Activated B cell treated with CpG ODN at 0.5 μM for 24 hours (primary cell): Measurements from ENCODE around the gene GALNT17. TPM values are rescaled to one million over a fixed set of nuclear protein-coding genes. Genes with fewer than 3 reads are reported as not detected.
"Not testable (repeated sequence)": the region's sequence is repeated elsewhere in the genome, so short reads cannot be mapped to it uniquely, and the experiment has no call there.

Experiments
- ATAC-seq: fragments of 200-7000 bp; cut with Tn5 transposase; one replicate; pipeline ENCODE4 v1.10.0; 2021; ENCODE audit warnings: low read depth, mild to moderate bottlenecking, moderate library complexity
- CTCF ChIA-PET: fragments of 350-600 bp; sonication (Branson Sonifier 250); formaldehyde crosslinking; loops from one replicate; lab custom pipeline; 2021; ENCODE audit warnings: antibody characterized with exemption; lab: Charles Lee
- POLR2A ChIA-PET: fragments of 350-600 bp; sonication (Branson Sonifier 250); formaldehyde crosslinking; loops from one replicate; lab custom pipeline; 2021; ENCODE audit warnings: antibody characterized with exemption; lab: Charles Lee
- DNase-seq: peaks from one replicate; pipeline ENCODE4 v3.0.0; 2022
- H3K27ac Mint-ChIP-seq: one replicate; pipeline ENCODE4 v1.8.0; 2020; ENCODE audit warnings: mixed read lengths
- H3K27me3 Mint-ChIP-seq: one replicate; pipeline ENCODE4 v1.8.0; 2021; ENCODE audit warnings: mixed read lengths
- H3K36me3 Mint-ChIP-seq: one replicate; pipeline ENCODE4 v1.8.0; 2021; ENCODE audit warnings: low read depth, mixed read lengths
- H3K4me1 Mint-ChIP-seq: one replicate; pipeline ENCODE4 v1.8.0; 2021; ENCODE audit warnings: mixed read lengths
- H3K4me3 Mint-ChIP-seq: one replicate; pipeline ENCODE4 v1.8.0; 2020; ENCODE audit warnings: mild to moderate bottlenecking, mixed read lengths
- H3K9me3 Mint-ChIP-seq: one replicate; pipeline ENCODE4 v1.8.0; 2020; ENCODE audit warnings: mixed read lengths
- intact Hi-C: fragments of 100-400 bp; cut with micrococcal nuclease; formaldehyde crosslinking; loops from one replicate; pipeline ENCODE4 v1.15.1; 2024
- total RNA-seq: library from RNA; stranded (reverse); gene quantifications from 2 replicates; pipeline ENCODE4 v1.2.3, GENCODE V29; 2022
- TF ChIP-seq, protein P1 (sequence below): fragments of 200-600 bp; IDR thresholded peaks from one replicate; pipeline ENCODE4 v1.8.0; 2022; ENCODE audit warnings: antibody characterized with exemption, mild to moderate bottlenecking

Gene GALNT17
- total RNA-seq, 1 donor from 2014 or later: not detected

- Mint-ChIP-seq H3K27me3 (no peaks in the 10 kb centered on the region), H3K27ac (no peak overlapping the region), H3K36me3 (no peaks in the 10 kb centered on the region), H3K4me3 (no peak overlapping the region), H3K4me1 (no peaks in the 10 kb centered on the region), H3K9me3 (peaks cover 5% of the 10 kb centered on the region)
- ChIA-PET CTCF (no interaction called here), POLR2A (no interaction called here)
- TF ChIP-seq, protein P1, sequence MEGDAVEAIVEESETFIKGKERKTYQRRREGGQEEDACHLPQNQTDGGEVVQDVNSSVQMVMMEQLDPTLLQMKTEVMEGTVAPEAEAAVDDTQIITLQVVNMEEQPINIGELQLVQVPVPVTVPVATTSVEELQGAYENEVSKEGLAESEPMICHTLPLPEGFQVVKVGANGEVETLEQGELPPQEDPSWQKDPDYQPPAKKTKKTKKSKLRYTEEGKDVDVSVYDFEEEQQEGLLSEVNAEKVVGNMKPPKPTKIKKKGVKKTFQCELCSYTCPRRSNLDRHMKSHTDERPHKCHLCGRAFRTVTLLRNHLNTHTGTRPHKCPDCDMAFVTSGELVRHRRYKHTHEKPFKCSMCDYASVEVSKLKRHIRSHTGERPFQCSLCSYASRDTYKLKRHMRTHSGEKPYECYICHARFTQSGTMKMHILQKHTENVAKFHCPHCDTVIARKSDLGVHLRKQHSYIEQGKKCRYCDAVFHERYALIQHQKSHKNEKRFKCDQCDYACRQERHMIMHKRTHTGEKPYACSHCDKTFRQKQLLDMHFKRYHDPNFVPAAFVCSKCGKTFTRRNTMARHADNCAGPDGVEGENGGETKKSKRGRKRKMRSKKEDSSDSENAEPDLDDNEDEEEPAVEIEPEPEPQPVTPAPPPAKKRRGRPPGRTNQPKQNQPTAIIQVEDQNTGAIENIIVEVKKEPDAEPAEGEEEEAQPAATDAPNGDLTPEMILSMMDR: no peak
- intact Hi-C loops: no loop called here
- no peak for DNase-seq
- ATAC-seq: no peak
Observed at GRCh38 chr7:71633551-71634008, 501.6 kb downstream of the GALNT17 start.

GRCh38 chr7:71635849-71636248 is 503.9 kb downstream of the GALNT17 start:
- H3K27ac Mint-ChIP-seq, H3K27me3 Mint-ChIP-seq, H3K4me1 Mint-ChIP-seq, CTCF ChIA-PET, intact Hi-C loops, H3K9me3 Mint-ChIP-seq, DNase-seq, H3K4me3 Mint-ChIP-seq, H3K36me3 Mint-ChIP-seq, ATAC-seq, POLR2A ChIA-PET: not testable (repeated sequence)

- Mint-ChIP-seq H3K27ac (no peak overlapping the region), H3K9me3 (peaks cover 5% of the 10 kb centered on the region), H3K27me3 (no peaks in the 10 kb centered on the region), H3K4me1 (no peaks in the 10 kb centered on the region), H3K4me3 (no peak overlapping the region), H3K36me3 (no peaks in the 10 kb centered on the region)
- intact Hi-C loops: no loop called here
- TF ChIP-seq, protein P1: no peak
- ChIA-PET CTCF (no interaction called here), POLR2A (no interaction called here)
- DNase-seq (no peak), ATAC-seq (no peak)
Observed at GRCh38 chr7:71636329-71636728, 504.4 kb downstream of the GALNT17 start.

- no peak for ATAC-seq
- CTCF ChIA-PET: no interaction called here
- Mint-ChIP-seq H3K36me3 (no peaks in the 10 kb centered on the region), H3K9me3 (peaks cover 2% of the 10 kb centered on the region), H3K4me1 (no peaks in the 10 kb centered on the region), H3K27ac (no peak overlapping the region), H3K4me3 (no peak overlapping the region), H3K27me3 (no peaks in the 10 kb centered on the region)
- no peak for DNase-seq
- TF ChIP-seq, protein P1: no peak
- POLR2A ChIA-PET: no interaction called here
- intact Hi-C loops: no loop called here
Observed at GRCh38 chr7:71637578-71637977, 505.6 kb downstream of the GALNT17 start.

GRCh38 chr7:71638108-71638507 is 506.2 kb downstream of the GALNT17 start:
- no peak for DNase-seq
- ATAC-seq: no peak
- TF ChIP-seq, protein P1: no peak
- no peak overlapping the region for H3K27ac Mint-ChIP-seq
- H3K9me3 Mint-ChIP-seq: peaks cover 2% of the 10 kb centered on the region
- no peaks in the 10 kb centered on the region for H3K36me3 Mint-ChIP-seq
- no peaks in the 10 kb centered on the region for H3K27me3 Mint-ChIP-seq
- ChIA-PET CTCF (no interaction called here), POLR2A (no interaction called here)
- H3K4me1 Mint-ChIP-seq: no peaks in the 10 kb centered on the region
- H3K4me3 Mint-ChIP-seq: no peak overlapping the region
- intact Hi-C loops: no loop called here

- CTCF ChIA-PET: no interaction called here
- DNase-seq: no peak
- Mint-ChIP-seq H3K27ac (no peak overlapping the region), H3K27me3 (no peaks in the 10 kb centered on the region), H3K4me3 (no peak overlapping the region), H3K9me3 (peaks cover 4% of the 10 kb centered on the region), H3K4me1 (no peaks in the 10 kb centered on the region), H3K36me3 (no peaks in the 10 kb centered on the region)
- intact Hi-C loops: no loop called here
- POLR2A ChIA-PET: no interaction called here
- ATAC-seq: no peak
- TF ChIP-seq, protein P1: no peak
Observed at GRCh38 chr7:71639382-71640085, 507.6 kb downstream of the GALNT17 start.

- H3K27ac Mint-ChIP-seq, H3K27me3 Mint-ChIP-seq, intact Hi-C loops, H3K4me3 Mint-ChIP-seq, ATAC-seq, POLR2A ChIA-PET, H3K4me1 Mint-ChIP-seq, CTCF ChIA-PET, H3K36me3 Mint-ChIP-seq, DNase-seq: not testable (repeated sequence)
- peaks cover 15% of the 10 kb centered on the region for H3K9me3 Mint-ChIP-seq
Observed at GRCh38 chr7:71643031-71643430, 511.1 kb downstream of the GALNT17 start.
